Transverse colon (tissue), 4 donors: ENCODE measurements around the gene MTHFR. TPM values are rescaled to one million over a fixed set of nuclear protein-coding genes. Genes with fewer than 3 reads are reported as not detected.

Experiments
- DNase-seq: peaks from one replicate; pipeline ENCODE4 v3.0.0-alpha.2; 2019
- H3K27ac ChIP-seq, 4 donors: fragments of 200-600 bp; sonication (generic); 2 replicates each; pipeline ENCODE4 v1.5.1; 2016 to 2018; ENCODE audit warnings: inconsistent platforms in 4 of 4
- H3K27me3 ChIP-seq: fragments of 200-600 bp; sonication (generic); 2 replicates; pipeline ENCODE4 v1.5.1; 2017; ENCODE audit warnings: inconsistent platforms
- H3K36me3 ChIP-seq, 4 donors: fragments of 200-600 bp; sonication (generic); 2 replicates each; pipeline ENCODE4 v1.5.1; 2017 to 2019; ENCODE audit warnings: inconsistent platforms in 4 of 4
- H3K4me1 ChIP-seq, 4 donors: fragments of 200-600 bp; sonication (generic); 2 replicates each; pipeline ENCODE4 v1.5.1; 2017 to 2020; ENCODE audit warnings: inconsistent platforms in 4 of 4
- H3K4me3 ChIP-seq, 4 donors: fragments of 200-600 bp; sonication (generic); 1 replicate in 1 of 4; 2 replicates in 3 of 4; pipeline versions ENCODE4 v1.5.1 to v1.6.1; 2017 to 2019; ENCODE audit warnings: inconsistent platforms in 4 of 4
- H3K9me3 ChIP-seq, 2 donors: fragments of 200-600 bp; sonication (generic); 2 replicates each; pipeline ENCODE4 v1.5.1; 2017 to 2019; ENCODE audit warnings: inconsistent platforms in 2 of 2
- EP300 ChIP-seq: sonication (generic); formaldehyde crosslinking; IDR thresholded peaks from one replicate; pipeline ENCODE4 v1.6.1; 2017; ENCODE audit warnings: antibody characterized with exemption, low read depth
- POLR2A ChIP-seq: fragments of 450-650 bp; IDR thresholded peaks from one replicate; pipeline ENCODE4 v1.6.1; 2016; ENCODE audit warnings: antibody characterized with exemption, mild to moderate bottlenecking, moderate library complexity
- POLR2AphosphoS5 ChIP-seq, 3 donors: sonication (generic); formaldehyde crosslinking; IDR thresholded peaks; one replicate each; pipeline ENCODE4 v1.6.1; 2016; ENCODE audit warnings: antibody characterized with exemption in 3 of 3
- WGBS, 2 donors: methylation state at CpG; one replicate each; pipeline ENCODE4 v1.1.5; 2018; ENCODE audit warnings: low coverage in 1 of 2; 5-methylcytosine and 5-hydroxymethylcytosine counted together
- in situ Hi-C, 4 donors: fragments of 200-750 bp; cut with MboI; loops; one replicate each; pipeline versions ENCODE4 v1.15.0 to v1.15.1; 2017; ENCODE audit warnings: low sequenced_read_pairs in 3 of 4, low pct_ligation_motif_present in 1 of 4, low pct_unique_long_range_greater_than_20kb in 1 of 4
- intact Hi-C: fragments of 100-400 bp; cut with DNase I; formaldehyde crosslinking; loops from one replicate; pipeline ENCODE4 v1.15.1; 2023; ENCODE audit warnings: low total_unique reads
- total RNA-seq, 4 donors: library from RNA; depleted of rRNA; stranded (reverse); fragments of >200 nt; gene quantifications; one replicate each; pipeline ENCODE4 v1.1.0, GENCODE V29; 2016
- TF ChIP-seq, protein P1 (sequence below), 5 experiments: fragments of 200-600 bp in 3 of 5; fragments of 450-650 bp in 2 of 5; sonication (generic) in 3 of 5; IDR thresholded peaks; 1 replicate in 2 of 5; 2 replicates in 3 of 5; pipeline ENCODE4 v1.5.1; 2016 to 2017; ENCODE audit warnings: antibody characterized with exemption in 5 of 5, inconsistent platforms in 3 of 5, mild to moderate bottlenecking in 2 of 5, moderate library complexity in 1 of 5

Gene MTHFR
- total RNA-seq, 4 donors from 2014 or later, result 42.8 to 141 (median 48.3) TPM

DNA sequence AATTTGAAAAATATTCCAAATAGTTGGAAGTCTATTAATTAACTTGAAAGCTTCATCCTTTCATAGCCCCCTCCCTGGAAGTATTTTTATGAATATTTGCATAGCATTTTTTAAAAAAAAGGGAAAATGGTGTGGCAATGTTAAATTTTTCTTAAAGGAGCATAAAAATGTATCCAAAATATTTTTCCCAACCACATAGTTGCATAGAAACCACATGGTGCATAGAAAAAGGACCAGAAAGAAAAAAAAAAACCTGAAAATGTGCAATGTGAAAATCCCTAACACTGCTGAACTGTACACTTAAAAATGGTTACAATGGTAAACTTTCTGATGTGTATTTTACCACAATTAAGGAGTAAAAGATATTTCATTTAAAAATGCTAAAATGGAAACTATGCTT is 35.8 kb downstream of the MTHFR start:
- intact Hi-C loops (no loop called here), in situ Hi-C loops (no loop called here)
- no peak for DNase-seq

GRCh38 chr1:11769274-11769673 is 36.5 kb downstream of the MTHFR start:
- no peak for DNase-seq
- TF ChIP-seq EP300, result no peak
- TF ChIP-seq POLR2AphosphoS5 (IDR thresholded peaks at IDR 0.05), result no peak
- no peak for TF ChIP-seq POLR2A
- TF ChIP-seq, protein P1, sequence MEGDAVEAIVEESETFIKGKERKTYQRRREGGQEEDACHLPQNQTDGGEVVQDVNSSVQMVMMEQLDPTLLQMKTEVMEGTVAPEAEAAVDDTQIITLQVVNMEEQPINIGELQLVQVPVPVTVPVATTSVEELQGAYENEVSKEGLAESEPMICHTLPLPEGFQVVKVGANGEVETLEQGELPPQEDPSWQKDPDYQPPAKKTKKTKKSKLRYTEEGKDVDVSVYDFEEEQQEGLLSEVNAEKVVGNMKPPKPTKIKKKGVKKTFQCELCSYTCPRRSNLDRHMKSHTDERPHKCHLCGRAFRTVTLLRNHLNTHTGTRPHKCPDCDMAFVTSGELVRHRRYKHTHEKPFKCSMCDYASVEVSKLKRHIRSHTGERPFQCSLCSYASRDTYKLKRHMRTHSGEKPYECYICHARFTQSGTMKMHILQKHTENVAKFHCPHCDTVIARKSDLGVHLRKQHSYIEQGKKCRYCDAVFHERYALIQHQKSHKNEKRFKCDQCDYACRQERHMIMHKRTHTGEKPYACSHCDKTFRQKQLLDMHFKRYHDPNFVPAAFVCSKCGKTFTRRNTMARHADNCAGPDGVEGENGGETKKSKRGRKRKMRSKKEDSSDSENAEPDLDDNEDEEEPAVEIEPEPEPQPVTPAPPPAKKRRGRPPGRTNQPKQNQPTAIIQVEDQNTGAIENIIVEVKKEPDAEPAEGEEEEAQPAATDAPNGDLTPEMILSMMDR (IDR thresholded peaks at IDR 0.05), result no peak
- 82% methylated on average over 4 of the region's 4 CpGs; no CpG with 5 or more reads in 1 of the 2 donors for WGBS, 2 donors
- no peak overlapping the region for H3K27ac ChIP-seq
- peaks cover 16% of the 10 kb centered on the region for H3K27me3 ChIP-seq
- intact Hi-C loops, result no loop called here
- H3K4me1 ChIP-seq, result no peaks in the 10 kb centered on the region
- H3K9me3 ChIP-seq, result no peaks in the 10 kb centered on the region
- H3K4me3 ChIP-seq, result no peak overlapping the region
- in situ Hi-C loops, result no loop called here
- H3K36me3 ChIP-seq, result no peaks in the 10 kb centered on the region

More for the DNA sequence above, 35.8 kb downstream of the MTHFR start:
- Histone ChIP-seq H3K9me3 (no peaks in the 10 kb centered on the region), H3K27ac (no peak overlapping the region), H3K27me3 (peaks cover 16% of the 10 kb centered on the region), H3K36me3 (no peaks in the 10 kb centered on the region), H3K4me3 (no peak overlapping the region), H3K4me1 (no peaks in the 10 kb centered on the region)
- no peak for TF ChIP-seq EP300
- no peak for TF ChIP-seq POLR2A
- TF ChIP-seq POLR2AphosphoS5 (IDR thresholded peaks at IDR 0.05), result no peak
- TF ChIP-seq, protein P1 (IDR thresholded peaks at IDR 0.05), result no peak

DNA sequence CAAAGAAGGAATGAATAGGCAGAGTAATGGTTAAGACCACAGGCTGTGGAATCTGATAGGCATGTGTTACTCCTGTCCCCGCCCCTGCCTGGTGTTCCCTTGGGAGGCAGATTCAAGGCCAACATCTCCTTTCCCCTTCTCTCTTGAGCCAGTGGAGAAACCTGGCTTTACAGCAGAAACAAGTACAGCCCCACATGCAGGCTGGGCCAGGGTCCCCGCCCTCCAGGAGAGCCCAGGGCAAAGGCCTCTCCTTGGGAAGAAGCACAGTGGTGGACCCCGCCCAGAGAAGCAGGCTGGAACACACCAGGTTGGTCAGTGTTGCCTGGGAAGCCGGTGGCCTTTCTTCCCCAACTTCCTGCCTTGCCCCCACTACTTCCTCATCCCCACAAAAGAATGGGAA is 36.9 kb downstream of the MTHFR start:
- intact Hi-C loops (no loop called here), in situ Hi-C loops (no loop called here)
- TF ChIP-seq, protein P1 (IDR thresholded peaks at IDR 0.05), result no peak
- no peak for TF ChIP-seq EP300
- no peaks in the 10 kb centered on the region for H3K9me3 ChIP-seq
- 42% methylated on average over 4 of the region's 4 CpGs; no CpG with 5 or more reads in 1 of the 2 donors for WGBS, 2 donors
- no peak for DNase-seq
- no peak overlapping the region for H3K4me3 ChIP-seq
- peaks cover 16% of the 10 kb centered on the region for H3K27me3 ChIP-seq
- no peaks in the 10 kb centered on the region for H3K4me1 ChIP-seq
- H3K36me3 ChIP-seq, result no peaks in the 10 kb centered on the region
- no peak overlapping the region for H3K27ac ChIP-seq

DNA sequence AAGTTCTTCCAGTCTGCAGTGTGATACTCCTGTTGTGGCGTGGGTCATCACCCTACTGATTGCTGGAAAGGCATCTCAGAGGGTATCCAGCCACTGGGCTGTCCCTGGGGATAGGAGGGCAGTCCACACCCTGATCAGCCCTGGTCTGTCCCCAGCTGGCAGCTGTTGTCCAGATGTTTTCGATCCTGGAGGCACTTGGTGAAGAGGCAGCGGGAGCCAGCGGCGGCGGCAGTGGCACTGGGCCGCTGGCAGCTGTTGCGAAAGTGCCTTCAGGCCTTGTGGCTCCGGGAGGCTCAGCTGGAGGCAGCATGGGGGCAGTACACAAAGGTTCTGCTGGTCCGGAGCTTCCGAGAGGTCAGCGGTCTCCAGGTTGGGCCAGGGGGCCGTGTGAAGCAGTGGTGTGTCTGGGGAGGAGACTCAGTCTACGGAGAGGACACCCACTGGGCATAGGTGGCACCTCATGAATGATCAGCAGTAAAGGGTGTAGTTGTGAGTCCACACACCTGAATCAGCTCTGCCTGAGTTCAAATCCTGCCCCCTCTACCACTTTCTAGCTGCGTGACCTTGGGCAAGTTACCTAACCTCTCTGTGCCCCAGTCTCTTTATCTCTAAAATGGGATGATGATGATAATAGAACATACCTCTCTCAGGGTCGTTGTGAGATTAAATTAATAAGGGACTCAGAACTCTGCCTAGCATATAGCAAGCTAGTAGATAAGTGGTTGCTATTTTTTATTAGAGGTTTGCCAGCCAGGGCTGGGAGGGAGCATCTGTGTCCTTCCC is 37.7 kb downstream of the MTHFR start:
- in situ Hi-C loops (no loop called here), intact Hi-C loops (no loop called here)
- TF ChIP-seq POLR2A (no peak), POLR2AphosphoS5 (IDR thresholded peaks at IDR 0.05) (no peak), EP300 (no peak)
- TF ChIP-seq, protein P1 (IDR thresholded peaks at IDR 0.05), result no peak
- Histone ChIP-seq H3K27me3 (peaks cover 16% of the 10 kb centered on the region), H3K27ac (no peak overlapping the region), H3K36me3 (no peaks in the 10 kb centered on the region), H3K4me3 (no peak overlapping the region), H3K4me1 (no peaks in the 10 kb centered on the region), H3K9me3 (no peaks in the 10 kb centered on the region)
- 63 to 100% methylated on average over 2 to 14 of the region's 16 CpGs for WGBS, 2 donors
- DNase-seq, result no peak
